Ishikawa (cell line): ENCODE measurements around the gene GPR87.

Experiments used
- CEBPB ChIP-seq: IDR thresholded peaks from 2 replicates; pipeline ENCODE4 v1.6.1; 2012
- CREB1 ChIP-seq: IDR thresholded peaks from 2 replicates; pipeline ENCODE4 v1.6.1; 2012; ENCODE audit warnings: low read depth
- EGR1 ChIP-seq: IDR thresholded peaks from 2 replicates; pipeline ENCODE4 v1.6.1; 2012
- EP300 ChIP-seq: IDR thresholded peaks from 2 replicates; pipeline ENCODE4 v1.6.1; 2012; ENCODE audit warnings: borderline replicate concordance
- FOXM1 ChIP-seq: IDR thresholded peaks from 2 replicates; pipeline ENCODE4 v1.6.1; 2012; ENCODE audit warnings: low read depth, borderline replicate concordance
- NFIC ChIP-seq: IDR thresholded peaks from 2 replicates; pipeline ENCODE4 v1.6.1; 2012
- RAD21 ChIP-seq: IDR thresholded peaks from 2 replicates; pipeline ENCODE4 v1.6.1; 2012; ENCODE audit warnings: low read depth
- TAF1 ChIP-seq: IDR thresholded peaks from 2 replicates; pipeline ENCODE4 v1.6.1; 2012; ENCODE audit warnings: low read depth, mild to moderate bottlenecking
- TCF12 ChIP-seq: IDR thresholded peaks from 2 replicates; pipeline ENCODE4 v1.6.1; 2012; ENCODE audit warnings: low read depth
- TEAD4 ChIP-seq: IDR thresholded peaks from 2 replicates; pipeline ENCODE4 v1.6.1; 2012
- USF1 ChIP-seq: IDR thresholded peaks from 2 replicates; pipeline ENCODE4 v1.6.1; 2012
- YY1 ChIP-seq: IDR thresholded peaks from 2 replicates; pipeline ENCODE4 v1.6.1; 2012; ENCODE audit warnings: low read depth
- ZBTB7A ChIP-seq: IDR thresholded peaks from 2 replicates; pipeline ENCODE4 v1.6.1; 2012; ENCODE audit warnings: low read depth
- TF ChIP-seq, protein P1 (sequence below): IDR thresholded peaks from 2 replicates; pipeline ENCODE4 v1.6.1; 2012
- TF ChIP-seq, protein P2 (sequence below): IDR thresholded peaks from 2 replicates; pipeline ENCODE4 v1.6.1; 2012; ENCODE audit warnings: low read depth, mild to moderate bottlenecking

Gene GPR87

GRCh38 chr3:151290673-151291072 lies 25.9 kb downstream of the GPR87 start:
- TF ChIP-seq USF1 = no peak
- peak; percentile 74 for TF ChIP-seq RAD21

GRCh38 chr3:151289445-151289844 lies 27.2 kb downstream of the GPR87 start:
- TF ChIP-seq TAF1 (no peak), YY1 (no peak), TCF12 (no peak), EP300 (no peak), USF1 (no peak), CREB1 (no peak), TEAD4 (no peak), CEBPB (no peak), ZBTB7A (no peak), FOXM1 (no peak), RAD21 (no peak), NFIC (no peak)
- TF ChIP-seq, protein P1, sequence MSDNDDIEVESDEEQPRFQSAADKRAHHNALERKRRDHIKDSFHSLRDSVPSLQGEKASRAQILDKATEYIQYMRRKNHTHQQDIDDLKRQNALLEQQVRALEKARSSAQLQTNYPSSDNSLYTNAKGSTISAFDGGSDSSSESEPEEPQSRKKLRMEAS = no peak
- TF ChIP-seq, protein P2, sequence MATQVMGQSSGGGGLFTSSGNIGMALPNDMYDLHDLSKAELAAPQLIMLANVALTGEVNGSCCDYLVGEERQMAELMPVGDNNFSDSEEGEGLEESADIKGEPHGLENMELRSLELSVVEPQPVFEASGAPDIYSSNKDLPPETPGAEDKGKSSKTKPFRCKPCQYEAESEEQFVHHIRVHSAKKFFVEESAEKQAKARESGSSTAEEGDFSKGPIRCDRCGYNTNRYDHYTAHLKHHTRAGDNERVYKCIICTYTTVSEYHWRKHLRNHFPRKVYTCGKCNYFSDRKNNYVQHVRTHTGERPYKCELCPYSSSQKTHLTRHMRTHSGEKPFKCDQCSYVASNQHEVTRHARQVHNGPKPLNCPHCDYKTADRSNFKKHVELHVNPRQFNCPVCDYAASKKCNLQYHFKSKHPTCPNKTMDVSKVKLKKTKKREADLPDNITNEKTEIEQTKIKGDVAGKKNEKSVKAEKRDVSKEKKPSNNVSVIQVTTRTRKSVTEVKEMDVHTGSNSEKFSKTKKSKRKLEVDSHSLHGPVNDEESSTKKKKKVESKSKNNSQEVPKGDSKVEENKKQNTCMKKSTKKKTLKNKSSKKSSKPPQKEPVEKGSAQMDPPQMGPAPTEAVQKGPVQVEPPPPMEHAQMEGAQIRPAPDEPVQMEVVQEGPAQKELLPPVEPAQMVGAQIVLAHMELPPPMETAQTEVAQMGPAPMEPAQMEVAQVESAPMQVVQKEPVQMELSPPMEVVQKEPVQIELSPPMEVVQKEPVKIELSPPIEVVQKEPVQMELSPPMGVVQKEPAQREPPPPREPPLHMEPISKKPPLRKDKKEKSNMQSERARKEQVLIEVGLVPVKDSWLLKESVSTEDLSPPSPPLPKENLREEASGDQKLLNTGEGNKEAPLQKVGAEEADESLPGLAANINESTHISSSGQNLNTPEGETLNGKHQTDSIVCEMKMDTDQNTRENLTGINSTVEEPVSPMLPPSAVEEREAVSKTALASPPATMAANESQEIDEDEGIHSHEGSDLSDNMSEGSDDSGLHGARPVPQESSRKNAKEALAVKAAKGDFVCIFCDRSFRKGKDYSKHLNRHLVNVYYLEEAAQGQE = no peak

DNA sequence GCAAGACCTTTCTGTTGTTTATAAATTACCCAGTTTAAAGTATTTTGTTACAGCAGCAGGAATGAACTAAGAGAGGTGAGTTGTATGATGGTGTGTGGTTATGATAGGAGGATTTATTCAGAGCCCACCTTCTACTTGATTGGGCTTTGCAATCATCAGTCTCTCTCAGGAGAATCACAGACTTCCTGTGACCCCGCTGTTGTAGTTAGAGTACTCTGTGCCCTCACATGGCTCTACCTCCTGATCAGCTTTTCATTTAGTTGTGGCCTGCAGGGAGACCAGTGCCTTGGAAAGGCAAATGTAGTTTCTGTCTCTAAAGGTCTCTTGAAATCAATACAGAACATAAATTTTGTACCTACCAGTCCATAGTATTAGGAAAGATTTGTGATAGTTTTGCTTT lies 30.7 kb downstream of the GPR87 start:
- TF ChIP-seq YY1 (no peak), TCF12 (no peak)
- TF ChIP-seq, protein P2 = no peak

GRCh38 chr3:151283907-151284461 lies 32.6 kb downstream of the GPR87 start:
- no peak for TF ChIP-seq USF1

DNA sequence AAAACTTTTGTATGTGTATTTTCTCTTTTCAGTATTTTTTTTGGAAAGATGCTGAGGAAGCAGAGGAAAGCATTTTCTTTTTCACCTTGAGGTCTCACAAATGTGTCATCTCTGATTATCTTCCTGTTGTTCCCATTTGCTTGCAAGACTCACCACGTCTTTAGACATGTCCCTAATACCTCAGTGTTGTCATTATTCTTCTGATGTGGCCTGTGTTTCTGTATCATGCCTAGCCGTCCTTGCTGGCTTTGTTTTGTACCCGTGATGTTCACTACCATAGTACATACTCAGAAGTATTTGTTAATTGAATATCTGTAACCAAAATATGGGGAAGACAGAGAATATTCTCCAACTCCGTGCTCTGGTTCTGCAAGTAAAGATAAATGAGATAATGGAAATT lies 33.2 kb downstream of the GPR87 start:
- TF ChIP-seq, protein P1 = no peak
- TF ChIP-seq CEBPB (no peak), RAD21 (no peak), EGR1 (no peak), USF1 (no peak), NFIC (no peak), TCF12 (no peak), YY1 (no peak), EP300 (no peak), TAF1 (no peak), CREB1 (no peak), ZBTB7A (no peak), TEAD4 (no peak), FOXM1 (no peak)
- TF ChIP-seq, protein P2 = no peak
